Measurements from ENCODE around the gene LRP2. TPM values are rescaled to one million over a fixed set of nuclear protein-coding genes. Genes with fewer than 3 reads are reported as not detected.

LRP2 gene
- total and polyA plus RNA-seq, 8 donors: under 0.01 to 0.92 (median 0.28) TPM; not detected in 3

DNA sequence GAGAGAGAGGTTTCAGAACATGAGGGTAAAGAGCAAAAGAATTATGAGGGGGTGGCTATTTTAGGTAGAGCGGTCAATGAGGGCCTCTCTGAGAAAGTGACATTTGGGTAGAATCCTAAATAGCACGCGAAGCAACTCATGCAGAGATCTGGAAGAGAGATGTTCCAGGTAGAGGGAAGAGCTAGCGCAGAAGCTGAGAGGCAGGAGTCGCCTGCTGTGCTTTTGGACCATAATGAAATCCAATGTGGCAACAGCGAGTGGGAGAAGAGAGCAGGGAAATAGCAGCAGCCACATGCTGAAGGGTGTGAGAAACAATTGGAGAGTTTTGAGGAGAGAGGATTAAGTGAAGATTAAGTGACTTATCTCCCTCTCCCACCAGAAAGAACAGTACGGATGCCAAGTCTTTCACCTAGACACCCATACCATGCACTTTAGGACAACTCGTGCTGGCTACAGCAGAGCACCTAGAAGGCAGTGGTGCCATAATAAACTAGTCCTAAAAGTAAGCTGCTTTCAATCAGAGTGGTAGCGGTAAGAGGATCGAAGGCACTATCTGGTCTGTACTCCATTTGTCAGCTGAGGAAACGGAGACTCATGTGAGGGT is 129.7 kb downstream of the LRP2 start:
- no peaks in the 10 kb centered on the region for H3K36me3 ChIP-seq
- DNase-seq: no peak
- no peaks in the 10 kb centered on the region for H3K9me3 ChIP-seq
- no peak overlapping the region for H3K4me3 ChIP-seq
- intact Hi-C loops (cut with DNase I; ENCODE audit: low total_unique reads): no loop called here
- 86 to 92% (median 89%) methylated on average over 11 of the region's 11 CpGs for WGBS, 5 donors
- H3K27ac ChIP-seq: no peak overlapping the region
- TF ChIP-seq POLR2AphosphoS5 (IDR thresholded peaks at IDR 0.05): no peak
- TF ChIP-seq CTCF (IDR thresholded peaks at IDR 0.05): no peak
- no peak for TF ChIP-seq POLR2A (IDR thresholded peaks at IDR 0.05)
- TF ChIP-seq EP300 (IDR thresholded peaks at IDR 0.05): no peak
- H3K27me3 ChIP-seq: no peaks in the 10 kb centered on the region
- no peaks in the 10 kb centered on the region for H3K4me1 ChIP-seq

DNA sequence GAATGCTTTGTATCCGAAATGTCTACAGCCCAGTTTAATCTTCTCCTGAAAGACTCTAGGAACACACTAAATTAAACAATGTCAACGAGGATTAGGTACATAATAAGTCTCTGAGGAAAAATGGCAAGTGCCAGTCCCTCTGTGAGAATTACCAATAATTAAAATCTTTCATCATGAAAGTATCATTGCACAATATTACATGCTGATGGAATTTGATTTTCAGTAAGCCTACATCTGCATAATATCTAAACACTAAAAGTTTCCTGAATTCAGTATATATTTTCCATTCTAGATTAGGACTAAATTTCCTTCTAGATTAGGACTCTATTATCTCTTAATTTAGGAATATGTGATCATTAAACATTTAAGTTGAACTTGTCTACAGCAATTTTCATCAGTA is 132.1 kb downstream of the LRP2 start:
- 31 to 55% (median 36%) methylated on average over 2 of the region's 2 CpGs for WGBS, 5 donors
- DNase-seq: no peak
- TF ChIP-seq EP300 (IDR thresholded peaks at IDR 0.05) (no peak), POLR2A (IDR thresholded peaks at IDR 0.05) (no peak), CTCF (IDR thresholded peaks at IDR 0.05) (no peak), POLR2AphosphoS5 (IDR thresholded peaks at IDR 0.05) (no peak)
- Histone ChIP-seq H3K27me3 (no peaks in the 10 kb centered on the region), H3K9me3 (no peaks in the 10 kb centered on the region), H3K36me3 (no peaks in the 10 kb centered on the region), H3K4me3 (no peak overlapping the region), H3K4me1 (no peaks in the 10 kb centered on the region), H3K27ac (no peak overlapping the region)
- intact Hi-C loops (cut with DNase I; ENCODE audit: low total_unique reads): no loop called here

DNA sequence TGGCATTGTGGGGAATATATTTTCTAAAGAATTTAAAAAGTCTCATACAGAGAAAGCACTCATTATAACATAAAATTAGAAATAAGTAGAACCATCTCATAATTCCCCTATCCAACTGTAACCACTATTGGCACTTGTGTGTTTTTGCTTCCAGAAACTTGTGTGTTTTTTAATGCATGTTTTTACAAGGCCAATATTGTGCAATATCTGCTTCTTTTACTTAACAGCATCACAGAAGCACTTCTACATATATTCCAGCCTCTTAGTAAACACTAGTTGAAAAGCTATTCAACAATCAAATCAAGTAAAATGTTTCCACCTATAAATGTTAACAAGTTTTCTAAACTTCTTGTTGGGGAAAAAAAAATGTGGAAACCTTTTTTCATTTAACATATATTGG is 132.7 kb downstream of the LRP2 start:
- Histone ChIP-seq H3K4me1 (no peaks in the 10 kb centered on the region), H3K36me3 (no peaks in the 10 kb centered on the region), H3K27ac (no peak overlapping the region), H3K9me3 (no peaks in the 10 kb centered on the region), H3K4me3 (no peak overlapping the region), H3K27me3 (no peaks in the 10 kb centered on the region)
- no peak for DNase-seq
- intact Hi-C loops (cut with DNase I; ENCODE audit: low total_unique reads): no loop called here
- TF ChIP-seq CTCF (IDR thresholded peaks at IDR 0.05): no peak
- no peak for TF ChIP-seq POLR2A (IDR thresholded peaks at IDR 0.05)
- no peak for TF ChIP-seq POLR2AphosphoS5 (IDR thresholded peaks at IDR 0.05)

GRCh38 chr2:169225906-169226305 is 136.4 kb downstream of the LRP2 start:
- TF ChIP-seq POLR2A (IDR thresholded peaks at IDR 0.05): no peak
- TF ChIP-seq POLR2AphosphoS5 (IDR thresholded peaks at IDR 0.05): no peak
- TF ChIP-seq EP300 (IDR thresholded peaks at IDR 0.05): no peak
- no peak for TF ChIP-seq CTCF (IDR thresholded peaks at IDR 0.05)
- intact Hi-C loops (cut with DNase I; ENCODE audit: low total_unique reads): no loop called here
- no peak for DNase-seq
- Histone ChIP-seq H3K27me3 (no peaks in the 10 kb centered on the region), H3K4me3 (no peak overlapping the region), H3K36me3 (no peaks in the 10 kb centered on the region), H3K4me1 (no peaks in the 10 kb centered on the region), H3K9me3 (no peaks in the 10 kb centered on the region), H3K27ac (no peak overlapping the region)
- 91 to 97% (median 93%) methylated on average over 2 of the region's 2 CpGs for WGBS, 5 donors

Measured in stomach (tissue), 9 donors.